Progenitor cell of endocrine pancreas (in vitro differentiated cells): ENCODE measurements around the gene TMA7. TPM values are rescaled to one million over a fixed set of nuclear protein-coding genes. Genes with fewer than 3 reads are reported as not detected.

Experiments
- DNase-seq: peaks from one replicate; pipeline ENCODE4 v3.0.0; 2021; ENCODE audit warnings: low spot score; ENCODE audit not compliant: unreplicated experiment
- H3K27ac Mint-ChIP-seq: 2 replicates; pipeline ENCODE4 v1.8.0; 2021; ENCODE audit warnings: mild to moderate bottlenecking, moderate library complexity, mixed read lengths
- H3K27me3 Mint-ChIP-seq: 2 replicates; pipeline ENCODE4 v1.8.0; 2021; ENCODE audit warnings: mixed read lengths
- H3K36me3 Mint-ChIP-seq: 2 replicates; pipeline ENCODE4 v1.8.0; 2022; ENCODE audit warnings: mixed read lengths; ENCODE audit not compliant: insufficient read depth
- H3K4me1 Mint-ChIP-seq: 2 replicates; pipeline ENCODE4 v1.8.0; 2021; ENCODE audit warnings: low read depth, mixed read lengths
- H3K4me3 Mint-ChIP-seq: 2 replicates; pipeline ENCODE4 v1.8.0; 2021; ENCODE audit warnings: low read depth, mild to moderate bottlenecking, moderate library complexity, mixed read lengths
- H3K9me3 Mint-ChIP-seq: 2 replicates; pipeline ENCODE4 v1.8.0; 2021; ENCODE audit warnings: low read depth, mixed read lengths
- total RNA-seq: library from RNA; stranded (reverse); gene quantifications from 2 replicates; pipeline ENCODE4 v1.2.1, GENCODE V29; 2021
- TF ChIP-seq, protein P1 (sequence below): fragments of 200-600 bp; sonication (generic); IDR thresholded peaks from one replicate; pipeline ENCODE4 v1.5.0; 2021; ENCODE audit warnings: antibody characterized with exemption, mild to moderate bottlenecking; ENCODE audit not compliant: unreplicated experiment

Gene TMA7
- total RNA-seq, 1 donor from 2014 or later = 253 TPM

DNA sequence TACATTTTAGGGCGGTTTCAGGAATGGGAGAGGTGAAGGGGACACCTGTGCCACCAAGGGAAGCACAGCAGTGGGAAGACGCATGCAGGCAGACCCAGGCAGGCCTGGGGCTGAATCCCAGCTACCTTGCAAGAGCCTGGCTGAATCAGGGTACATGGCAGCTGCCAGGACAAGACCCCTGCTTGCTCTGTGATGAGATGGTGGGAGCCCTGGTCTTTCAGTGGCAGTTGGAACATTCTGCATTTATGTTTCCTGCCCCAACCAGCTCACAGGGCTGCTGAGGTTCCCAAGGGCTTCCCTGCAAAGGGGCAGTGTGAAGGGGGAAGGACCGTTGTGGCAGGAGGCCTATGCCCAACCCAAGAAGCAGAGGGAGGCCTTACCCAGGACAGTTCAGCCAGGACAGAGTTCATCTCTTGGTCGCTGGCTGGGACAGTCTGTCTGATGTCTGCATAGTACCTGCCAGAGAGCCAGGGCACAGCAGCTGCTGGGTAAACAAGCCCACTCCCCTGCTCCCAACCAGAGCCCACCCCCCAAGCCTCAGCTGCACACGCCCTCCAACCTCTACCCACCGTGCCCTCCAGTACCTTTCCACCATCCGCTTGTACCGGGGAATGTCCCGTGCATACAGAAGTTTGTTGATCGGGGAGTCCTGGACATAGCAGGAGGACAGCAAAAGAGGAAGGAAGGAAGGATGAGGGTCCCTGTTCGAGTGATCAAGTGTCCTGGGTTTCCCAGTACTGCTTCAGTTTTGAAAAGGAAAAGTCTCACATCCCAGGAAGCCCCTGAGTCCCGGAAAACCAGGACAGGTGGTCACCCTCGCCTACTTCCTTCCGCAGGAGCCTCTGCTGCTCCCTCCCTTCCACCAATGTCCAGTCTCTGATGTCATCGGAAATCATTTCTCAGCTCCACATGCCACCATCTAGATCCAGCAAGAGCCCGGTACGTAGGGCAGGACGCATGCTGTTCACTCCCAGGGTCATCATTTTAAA lies 33.3 kb upstream of the TMA7 start:
- Mint-ChIP-seq H3K4me3 (no peak overlapping the region), H3K9me3 (no peaks in the 10 kb centered on the region), H3K4me1 (no peaks in the 10 kb centered on the region), H3K36me3 (peaks cover 24% of the 10 kb centered on the region), H3K27ac (peak overlapping the region; percentile 67), H3K27me3 (no peaks in the 10 kb centered on the region)
- peak; percentile 6 for DNase-seq
- TF ChIP-seq, protein P1, sequence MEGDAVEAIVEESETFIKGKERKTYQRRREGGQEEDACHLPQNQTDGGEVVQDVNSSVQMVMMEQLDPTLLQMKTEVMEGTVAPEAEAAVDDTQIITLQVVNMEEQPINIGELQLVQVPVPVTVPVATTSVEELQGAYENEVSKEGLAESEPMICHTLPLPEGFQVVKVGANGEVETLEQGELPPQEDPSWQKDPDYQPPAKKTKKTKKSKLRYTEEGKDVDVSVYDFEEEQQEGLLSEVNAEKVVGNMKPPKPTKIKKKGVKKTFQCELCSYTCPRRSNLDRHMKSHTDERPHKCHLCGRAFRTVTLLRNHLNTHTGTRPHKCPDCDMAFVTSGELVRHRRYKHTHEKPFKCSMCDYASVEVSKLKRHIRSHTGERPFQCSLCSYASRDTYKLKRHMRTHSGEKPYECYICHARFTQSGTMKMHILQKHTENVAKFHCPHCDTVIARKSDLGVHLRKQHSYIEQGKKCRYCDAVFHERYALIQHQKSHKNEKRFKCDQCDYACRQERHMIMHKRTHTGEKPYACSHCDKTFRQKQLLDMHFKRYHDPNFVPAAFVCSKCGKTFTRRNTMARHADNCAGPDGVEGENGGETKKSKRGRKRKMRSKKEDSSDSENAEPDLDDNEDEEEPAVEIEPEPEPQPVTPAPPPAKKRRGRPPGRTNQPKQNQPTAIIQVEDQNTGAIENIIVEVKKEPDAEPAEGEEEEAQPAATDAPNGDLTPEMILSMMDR = no peak

DNA sequence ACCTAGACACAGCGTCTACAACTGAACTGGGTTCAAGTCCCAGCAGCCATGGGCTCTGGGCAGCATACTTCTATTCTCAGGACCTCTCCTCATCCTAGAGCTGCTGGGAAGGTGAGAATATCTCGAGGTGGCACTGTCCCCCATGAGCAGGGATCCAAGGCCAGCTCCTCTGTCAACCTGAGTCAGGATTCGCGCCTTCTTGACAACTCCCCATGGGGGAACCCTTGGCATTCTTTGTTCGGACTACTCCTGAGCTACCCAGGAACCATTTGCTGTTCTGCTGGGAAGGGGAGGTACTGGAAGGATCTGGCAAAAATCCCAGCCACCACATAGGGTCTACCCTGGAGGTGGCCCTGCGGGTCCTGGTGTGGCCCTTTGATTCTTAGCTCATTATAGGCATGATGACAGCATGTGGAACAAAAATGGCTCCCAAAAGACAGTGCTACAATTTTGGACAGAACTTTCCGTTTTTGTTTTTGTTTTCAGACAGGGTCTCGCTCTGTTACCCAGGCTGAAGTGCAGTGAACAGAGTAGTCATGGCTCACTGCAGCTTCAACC lies 32.4 kb upstream of the TMA7 start:
- DNase-seq = no peak
- Mint-ChIP-seq H3K9me3 (no peaks in the 10 kb centered on the region), H3K4me3 (no peak overlapping the region), H3K36me3 (peaks cover 22% of the 10 kb centered on the region), H3K4me1 (no peaks in the 10 kb centered on the region), H3K27ac (peak overlapping the region; percentile 49), H3K27me3 (no peaks in the 10 kb centered on the region)
- TF ChIP-seq, protein P1 = no peak

DNA sequence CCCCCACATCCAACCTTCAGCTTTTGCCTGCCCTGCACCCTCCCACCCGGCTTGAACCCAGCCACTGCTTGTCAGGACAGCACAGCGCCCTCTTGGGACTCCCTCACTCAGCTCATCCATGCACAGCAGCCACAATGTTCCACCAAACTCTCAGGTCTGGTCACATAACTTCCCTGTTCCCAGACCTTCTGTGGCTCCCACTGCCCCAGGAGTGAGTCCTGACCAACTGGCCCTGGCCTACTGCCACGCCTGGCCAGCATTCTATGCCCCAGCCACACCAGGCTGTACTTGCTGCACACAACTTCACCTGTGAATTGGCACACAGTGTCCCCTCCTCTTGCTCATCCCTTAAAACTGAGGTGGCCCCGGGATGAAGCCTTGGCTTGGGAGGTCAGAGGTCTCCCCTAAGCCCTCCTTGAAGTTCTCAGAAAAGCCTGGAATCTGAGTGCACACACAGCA lies 31.2 kb upstream of the TMA7 start:
- H3K9me3 Mint-ChIP-seq = no peaks in the 10 kb centered on the region
- TF ChIP-seq, protein P1 = no peak
- peak; percentile 5 for DNase-seq
- H3K4me1 Mint-ChIP-seq = no peaks in the 10 kb centered on the region
- no peak overlapping the region for H3K4me3 Mint-ChIP-seq
- H3K36me3 Mint-ChIP-seq = peaks cover 23% of the 10 kb centered on the region
- no peak overlapping the region for H3K27ac Mint-ChIP-seq
- no peaks in the 10 kb centered on the region for H3K27me3 Mint-ChIP-seq

DNA sequence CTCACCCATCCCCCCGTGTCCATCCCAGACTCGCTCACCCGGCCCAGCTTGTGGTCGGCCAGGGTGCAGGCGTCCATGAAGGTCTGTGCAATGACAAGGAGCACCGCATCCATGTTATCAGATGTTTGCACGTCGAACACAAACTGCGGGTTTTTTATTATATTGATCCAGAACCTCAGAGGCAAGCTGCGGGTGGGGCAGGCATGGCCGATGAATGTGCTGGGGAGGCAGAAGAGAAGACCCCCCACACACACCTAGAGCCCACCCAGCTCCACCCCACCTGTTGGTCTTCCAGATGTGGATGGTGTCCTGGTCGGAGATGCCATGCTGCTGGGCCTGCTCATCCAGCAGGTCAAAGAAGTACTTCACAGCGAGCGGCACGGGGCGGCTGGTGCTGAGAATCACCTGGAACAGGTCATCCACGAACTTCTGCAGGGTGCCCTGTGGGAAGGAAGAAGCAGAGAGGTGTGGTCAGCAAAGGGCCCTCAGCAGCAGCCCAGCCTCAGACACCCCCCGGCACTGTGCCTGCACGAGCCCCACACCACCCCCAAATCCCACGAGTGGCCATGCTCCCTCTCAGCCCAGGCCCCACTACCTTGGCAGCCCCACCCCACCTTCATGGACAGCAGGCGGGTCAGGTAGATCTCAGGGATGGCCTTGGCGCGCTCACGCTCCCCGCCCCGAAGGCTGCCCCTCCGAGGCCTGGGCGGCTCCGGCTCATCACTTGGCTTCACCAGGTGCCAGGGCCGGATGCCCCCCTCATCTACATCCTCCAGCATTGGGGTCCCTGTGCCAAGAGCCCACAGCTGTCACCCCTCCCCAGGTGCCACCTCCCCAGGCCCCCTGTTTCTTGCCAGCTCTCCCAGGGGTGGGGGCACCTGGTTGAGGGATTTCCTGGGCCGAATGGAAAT lies 30.5 kb upstream of the TMA7 start:
- no peaks in the 10 kb centered on the region for H3K27me3 Mint-ChIP-seq
- peaks cover 24% of the 10 kb centered on the region for H3K36me3 Mint-ChIP-seq
- TF ChIP-seq, protein P1 = no peak
- H3K9me3 Mint-ChIP-seq = no peaks in the 10 kb centered on the region
- DNase-seq = no peak
- H3K4me1 Mint-ChIP-seq = no peaks in the 10 kb centered on the region
- H3K4me3 Mint-ChIP-seq = no peak overlapping the region
- H3K27ac Mint-ChIP-seq = no peak overlapping the region
